Peyer's patch (tissue), 4 donors: Measurements from ENCODE around the gene NFKBIZ. TPM values are rescaled to one million over a fixed set of nuclear protein-coding genes. Genes with fewer than 3 reads are reported as not detected.

Experiments used
- DNase-seq, 3 donors: peaks; one replicate each; pipeline ENCODE4 v3.0.0-alpha.2; 2017 to 2019
- H3K27ac ChIP-seq, 4 donors: fragments of 200-600 bp; sonication (generic); one replicate each; pipeline ENCODE4 v1.5.1; 2016 to 2019
- H3K27me3 ChIP-seq, 2 donors: fragments of 200-600 bp; sonication (generic); one replicate each; pipeline ENCODE4 v1.5.1; 2019
- H3K36me3 ChIP-seq, 3 donors: fragments of 200-600 bp; sonication (generic); one replicate each; pipeline ENCODE4 v1.5.1; 2016 to 2019
- H3K4me1 ChIP-seq, 4 donors: fragments of 200-600 bp; sonication (generic); one replicate each; pipeline ENCODE4 v1.5.1; 2016 to 2019
- H3K4me3 ChIP-seq, 4 donors: fragments of 200-600 bp; sonication (generic); 1 replicate in 3 of 4; 2 replicates in 1 of 4; pipeline ENCODE4 v1.5.1; 2016 to 2019; ENCODE audit warnings: mild to moderate bottlenecking in 1 of 4
- H3K9me3 ChIP-seq, 4 donors: fragments of 200-600 bp; sonication (generic); one replicate each; pipeline ENCODE4 v1.5.1; 2016 to 2019; ENCODE audit warnings: mild to moderate bottlenecking in 1 of 4
- POLR2A ChIP-seq, 2 donors: fragments of 450-650 bp; IDR thresholded peaks; one replicate each; pipeline ENCODE4 v1.5.1; 2017; ENCODE audit warnings: antibody characterized with exemption in 2 of 2, mild to moderate bottlenecking in 2 of 2, moderate library complexity in 2 of 2
- total RNA-seq, 4 donors: library from RNA; depleted of rRNA; stranded (reverse); fragments of >200 nt; gene quantifications; one replicate each; pipeline ENCODE4 v1.1.0, GENCODE V29; 2016
- TF ChIP-seq, protein P1 (sequence below), 6 experiments: fragments of 450-650 bp in 4 of 6; fragments of 200-600 bp in 2 of 6; sonication (generic) in 1 of 6; IDR thresholded peaks; one replicate each; pipeline ENCODE4 v1.5.1; 2017 to 2019; ENCODE audit warnings: antibody characterized with exemption in 6 of 6, mild to moderate bottlenecking in 3 of 6, moderate library complexity in 1 of 6

Gene NFKBIZ
- total RNA-seq, 4 donors from 2014 or later: 37.1 to 70.1 (median 52.9) TPM

DNA sequence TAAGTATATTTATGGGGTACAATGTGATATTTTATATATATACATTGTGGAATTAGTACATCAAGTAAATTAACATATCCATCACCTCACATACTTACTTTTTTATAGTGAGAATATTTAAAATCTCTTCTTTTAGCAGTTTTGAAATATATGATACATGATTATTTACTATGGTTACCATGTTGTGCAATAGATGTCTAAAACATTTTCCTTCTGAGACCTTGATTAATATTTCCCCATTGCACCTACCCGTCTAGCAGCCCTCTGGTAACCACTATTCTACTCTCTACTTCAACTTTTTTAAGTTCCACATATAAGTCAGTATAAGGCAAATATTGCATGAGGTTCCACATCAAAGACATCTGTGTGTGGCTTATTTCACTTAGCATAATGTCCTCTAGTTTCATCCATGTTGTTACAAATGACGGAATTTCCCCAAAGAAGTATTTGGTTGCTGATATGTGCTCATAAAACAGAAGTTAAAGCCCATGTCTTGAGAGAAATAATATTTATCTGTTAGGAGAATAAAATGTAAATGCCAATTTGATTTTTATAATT lies 29.6 kb upstream of the NFKBIZ start:
- peaks cover 0 to 2% (median 0%) of the 10 kb centered on the region in 4 donors for H3K4me1 ChIP-seq

DNA sequence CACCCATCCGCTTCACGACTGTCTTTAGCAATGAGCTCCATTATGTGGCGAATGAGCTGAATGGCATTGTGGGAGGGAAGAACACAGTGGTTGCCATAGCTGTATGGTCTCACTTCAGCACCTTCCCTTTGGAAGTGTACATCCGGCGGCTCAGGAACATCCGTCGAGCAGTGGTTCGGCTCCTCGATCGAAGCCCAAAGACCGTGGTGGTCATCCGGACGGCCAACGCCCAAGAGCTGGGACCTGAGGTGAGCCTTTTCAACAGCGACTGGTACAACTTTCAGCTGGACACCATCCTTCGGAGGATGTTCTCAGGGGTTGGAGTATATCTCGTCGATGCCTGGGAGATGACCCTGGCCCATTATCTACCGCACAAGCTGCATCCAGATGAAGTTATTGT lies 27.8 kb upstream of the NFKBIZ start:
- Histone ChIP-seq H3K27ac (no peak overlapping the region), H3K36me3 (peaks cover 0 to 4% (median 0%) of the 10 kb centered on the region in 3 donors), H3K9me3 (no peaks in the 10 kb centered on the region), H3K27me3 (no peaks in the 10 kb centered on the region), H3K4me1 (peaks cover 0 to 7% (median 3%) of the 10 kb centered on the region in 4 donors), H3K4me3 (no peak overlapping the region)
- TF ChIP-seq, protein P1, sequence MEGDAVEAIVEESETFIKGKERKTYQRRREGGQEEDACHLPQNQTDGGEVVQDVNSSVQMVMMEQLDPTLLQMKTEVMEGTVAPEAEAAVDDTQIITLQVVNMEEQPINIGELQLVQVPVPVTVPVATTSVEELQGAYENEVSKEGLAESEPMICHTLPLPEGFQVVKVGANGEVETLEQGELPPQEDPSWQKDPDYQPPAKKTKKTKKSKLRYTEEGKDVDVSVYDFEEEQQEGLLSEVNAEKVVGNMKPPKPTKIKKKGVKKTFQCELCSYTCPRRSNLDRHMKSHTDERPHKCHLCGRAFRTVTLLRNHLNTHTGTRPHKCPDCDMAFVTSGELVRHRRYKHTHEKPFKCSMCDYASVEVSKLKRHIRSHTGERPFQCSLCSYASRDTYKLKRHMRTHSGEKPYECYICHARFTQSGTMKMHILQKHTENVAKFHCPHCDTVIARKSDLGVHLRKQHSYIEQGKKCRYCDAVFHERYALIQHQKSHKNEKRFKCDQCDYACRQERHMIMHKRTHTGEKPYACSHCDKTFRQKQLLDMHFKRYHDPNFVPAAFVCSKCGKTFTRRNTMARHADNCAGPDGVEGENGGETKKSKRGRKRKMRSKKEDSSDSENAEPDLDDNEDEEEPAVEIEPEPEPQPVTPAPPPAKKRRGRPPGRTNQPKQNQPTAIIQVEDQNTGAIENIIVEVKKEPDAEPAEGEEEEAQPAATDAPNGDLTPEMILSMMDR (IDR thresholded peaks at IDR 0.05): no peak
- TF ChIP-seq POLR2A (IDR thresholded peaks at IDR 0.05): no peak
- DNase-seq: no peak

More for the DNA sequence above, 29.6 kb upstream of the NFKBIZ start:
- no peak for DNase-seq
- no peaks in the 10 kb centered on the region for H3K9me3 ChIP-seq
- H3K27ac ChIP-seq: no peak overlapping the region
- no peak for TF ChIP-seq POLR2A (IDR thresholded peaks at IDR 0.05)
- TF ChIP-seq, protein P1 (IDR thresholded peaks at IDR 0.05): no peak
- H3K4me3 ChIP-seq: no peak overlapping the region
- H3K27me3 ChIP-seq: no peaks in the 10 kb centered on the region
- H3K36me3 ChIP-seq: peaks cover 0 to 4% (median 0%) of the 10 kb centered on the region in 3 donors

DNA sequence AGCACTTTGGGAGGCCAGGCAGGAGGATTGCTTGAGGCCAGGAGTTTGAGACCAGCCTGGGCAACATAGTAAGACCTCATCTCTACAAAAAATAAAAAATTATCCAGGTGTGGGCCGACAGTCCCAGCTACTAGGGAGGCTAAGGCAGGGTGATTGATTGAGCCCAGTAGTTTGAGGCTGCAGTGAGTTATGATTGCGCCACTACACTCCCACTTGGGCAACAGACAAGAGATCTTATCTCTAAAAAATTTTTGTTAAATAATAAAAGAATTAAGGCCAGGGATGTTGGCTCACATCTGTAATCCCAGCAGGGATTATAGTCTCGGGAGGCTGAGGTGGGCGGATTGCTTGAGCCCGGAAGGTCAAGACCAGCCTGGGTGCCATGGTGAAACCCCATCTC lies 25.8 kb upstream of the NFKBIZ start:
- Histone ChIP-seq H3K4me3 (no peak overlapping the region), H3K36me3 (peaks cover 0 to 4% (median 0%) of the 10 kb centered on the region in 3 donors), H3K27me3 (no peaks in the 10 kb centered on the region), H3K4me1 (peaks cover 0 to 17% (median 5%) of the 10 kb centered on the region in 4 donors), H3K27ac (no peak overlapping the region), H3K9me3 (no peaks in the 10 kb centered on the region)
- TF ChIP-seq, protein P1 (IDR thresholded peaks at IDR 0.05): no peak
- TF ChIP-seq POLR2A (IDR thresholded peaks at IDR 0.05): no peak
- DNase-seq: no peak

DNA sequence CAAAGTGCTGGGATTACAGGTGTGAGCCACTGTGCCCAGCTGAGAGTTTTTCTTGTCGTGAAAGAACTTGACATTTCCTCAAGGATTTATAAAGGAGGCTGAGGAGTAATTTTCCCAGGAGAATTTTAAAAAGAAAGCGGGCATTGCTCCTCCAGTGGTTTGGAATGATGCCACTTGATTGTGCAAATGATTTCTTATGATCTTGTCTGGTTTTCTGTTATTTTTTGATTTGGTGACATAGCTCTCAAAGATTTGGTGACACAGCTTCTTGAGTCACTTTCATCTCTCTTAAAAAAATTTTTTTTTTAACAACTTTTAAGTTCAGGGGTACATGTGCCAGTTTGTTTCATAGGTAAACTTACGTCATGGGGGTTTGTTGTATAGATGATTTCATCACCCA lies 24.6 kb upstream of the NFKBIZ start:
- DNase-seq: no peak
- Histone ChIP-seq H3K4me3 (no peak overlapping the region), H3K27me3 (no peaks in the 10 kb centered on the region), H3K27ac (no peak overlapping the region), H3K36me3 (peaks cover 0 to 4% (median 0%) of the 10 kb centered on the region in 3 donors), H3K4me1 (peaks cover 0 to 28% (median 8%) of the 10 kb centered on the region in 4 donors), H3K9me3 (no peaks in the 10 kb centered on the region)
- no peak for TF ChIP-seq POLR2A (IDR thresholded peaks at IDR 0.05)
- TF ChIP-seq, protein P1 (IDR thresholded peaks at IDR 0.05): no peak

DNA sequence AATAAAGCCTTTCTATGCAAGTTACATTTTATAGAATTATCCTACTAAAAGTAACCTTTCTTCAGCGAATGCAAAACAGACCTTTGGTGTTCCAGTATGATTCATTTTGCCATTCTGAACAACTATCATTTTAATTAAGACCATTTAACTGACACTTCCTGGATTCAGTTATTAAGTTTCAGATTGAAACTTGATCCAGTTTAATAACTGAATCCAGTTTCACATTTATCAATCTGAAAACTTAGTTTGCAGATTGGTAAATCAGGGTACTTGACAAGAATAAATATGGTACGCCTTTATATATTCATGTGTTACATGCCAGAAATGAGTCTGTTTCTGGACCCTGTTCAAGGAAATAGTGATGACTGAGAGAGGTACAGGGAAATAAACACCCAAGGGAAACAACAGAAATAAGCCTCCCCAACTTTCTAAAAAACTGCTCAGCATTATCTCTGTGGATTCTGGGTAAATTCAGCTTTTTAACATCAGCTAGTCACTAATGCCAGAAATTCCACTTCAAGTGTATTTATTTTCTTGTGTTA lies 23.3 kb upstream of the NFKBIZ start:
- Histone ChIP-seq H3K27ac (peak overlapping the region; percentile 14 to 91 (median 88)), H3K36me3 (peaks cover 0 to 4% (median 0%) of the 10 kb centered on the region in 3 donors), H3K4me3 (no peak overlapping the region), H3K27me3 (no peaks in the 10 kb centered on the region), H3K4me1 (peaks cover 0 to 34% (median 8%) of the 10 kb centered on the region in 4 donors), H3K9me3 (no peaks in the 10 kb centered on the region)
- TF ChIP-seq POLR2A (IDR thresholded peaks at IDR 0.05): no peak
- TF ChIP-seq, protein P1 (IDR thresholded peaks at IDR 0.05): no peak
- DNase-seq: no peak
